Stimulated activated CD4-positive, alpha-beta T cell treated with anti-CD3 and anti-CD28 coated beads, Interleukin-4, amount 100 ng/mL, for 4 hours (primary cell): ENCODE measurements around the gene MAP2.
A peak's percentile ranks its signal among the peaks of the same experiment; 100 is the strongest.

ENCODE experiments used
- DNase-seq, 2 experiments: peaks; one replicate each; pipeline ENCODE4 v3.0.0-alpha.2; 2020

MAP2 gene

DNA sequence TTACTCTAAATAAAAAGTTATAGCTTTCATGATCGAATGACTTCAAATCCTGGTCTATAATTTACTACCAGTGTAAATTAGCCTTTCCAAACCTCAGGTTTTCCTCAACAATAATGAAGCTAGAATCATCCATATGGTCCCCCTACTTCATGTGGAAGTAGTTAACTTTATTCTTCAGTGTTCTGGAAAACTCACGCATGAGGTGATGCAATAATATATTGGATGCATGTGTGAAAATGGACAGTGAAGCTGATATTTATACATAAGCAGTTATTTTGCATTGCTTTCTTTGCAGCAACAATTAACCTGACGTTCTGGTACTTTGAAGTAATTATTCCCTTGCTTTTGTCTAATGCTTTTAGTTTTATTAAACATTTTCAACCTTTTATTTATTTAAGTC is 329.2 kb downstream of the MAP2 start:
- no peak for DNase-seq

DNA sequence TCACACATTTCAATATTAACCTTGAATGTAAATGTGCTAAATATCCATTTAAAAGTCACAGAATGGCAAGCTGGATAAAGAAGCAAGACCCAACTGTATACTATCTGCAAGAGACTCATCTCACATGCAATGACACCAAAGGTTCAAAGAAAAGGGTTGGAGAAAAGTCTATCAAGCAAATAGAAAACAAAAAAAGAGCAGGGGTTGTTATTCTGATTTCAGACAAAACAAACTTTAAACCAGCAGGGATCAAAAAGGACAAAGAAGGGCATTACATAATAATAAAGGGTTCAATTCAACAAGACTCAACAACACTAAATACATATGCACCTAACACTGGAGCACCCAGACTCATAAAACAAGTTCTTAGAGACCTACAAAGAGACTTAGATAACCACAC is 333.3 kb downstream of the MAP2 start:
- DNase-seq = no peak

DNA sequence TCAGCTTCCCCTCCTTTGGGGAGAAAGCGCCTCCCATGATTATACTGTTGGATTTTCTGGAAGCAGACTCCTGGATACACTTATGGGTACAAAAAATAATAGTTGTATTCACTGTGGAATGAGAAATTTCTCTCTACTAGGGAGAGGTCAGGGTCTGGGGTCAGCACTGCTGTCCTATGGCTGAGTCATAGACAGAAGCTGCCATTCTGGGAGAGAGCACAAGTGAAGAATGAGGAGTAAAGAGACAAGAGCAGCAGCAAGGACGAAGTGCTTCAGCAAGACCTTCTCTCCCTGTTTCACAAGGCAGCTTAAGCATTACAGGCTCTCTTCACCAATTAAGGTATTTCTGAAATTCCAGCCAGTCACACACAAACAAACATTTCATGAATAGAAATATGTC is 337.7 kb downstream of the MAP2 start:
- no peak for DNase-seq

DNA sequence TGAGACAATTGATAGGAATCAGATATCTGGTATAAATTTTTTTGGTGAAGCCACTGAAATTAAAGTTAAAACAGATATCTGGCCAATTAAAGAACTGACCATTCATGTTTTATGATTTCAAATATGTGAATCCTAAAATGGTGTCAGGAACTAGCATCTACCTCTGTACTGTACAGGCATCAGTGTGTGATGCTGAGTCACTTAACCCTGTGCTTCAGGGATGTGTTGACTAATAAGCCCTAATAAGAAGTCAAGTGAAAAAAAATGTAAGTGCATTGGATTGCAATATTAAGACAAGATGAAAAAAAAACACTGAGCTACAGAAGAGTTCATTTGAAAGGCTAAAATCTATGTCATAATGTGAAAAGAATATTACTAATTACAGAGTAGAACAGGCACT is 338.7 kb downstream of the MAP2 start:
- DNase-seq = no peak

DNA sequence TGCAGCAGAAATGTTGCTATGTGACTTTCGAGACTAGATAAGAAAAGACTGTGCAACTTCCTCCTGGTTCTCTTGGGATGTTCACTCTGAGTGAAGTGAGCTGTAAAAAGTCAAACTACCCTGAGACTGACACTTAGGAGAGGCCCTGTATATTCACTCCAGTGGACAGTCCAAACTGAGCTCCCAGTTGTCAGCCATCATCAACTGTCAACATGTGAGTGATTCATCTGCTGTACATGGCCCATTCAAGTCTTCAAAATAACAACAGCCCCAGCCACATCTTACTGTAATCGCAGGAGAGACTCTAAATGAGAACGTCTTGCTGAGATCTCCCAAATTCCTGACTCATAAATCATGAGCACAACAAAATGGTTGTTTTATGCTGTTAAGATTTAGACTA is 339.3 kb downstream of the MAP2 start:
- no peak for DNase-seq

DNA sequence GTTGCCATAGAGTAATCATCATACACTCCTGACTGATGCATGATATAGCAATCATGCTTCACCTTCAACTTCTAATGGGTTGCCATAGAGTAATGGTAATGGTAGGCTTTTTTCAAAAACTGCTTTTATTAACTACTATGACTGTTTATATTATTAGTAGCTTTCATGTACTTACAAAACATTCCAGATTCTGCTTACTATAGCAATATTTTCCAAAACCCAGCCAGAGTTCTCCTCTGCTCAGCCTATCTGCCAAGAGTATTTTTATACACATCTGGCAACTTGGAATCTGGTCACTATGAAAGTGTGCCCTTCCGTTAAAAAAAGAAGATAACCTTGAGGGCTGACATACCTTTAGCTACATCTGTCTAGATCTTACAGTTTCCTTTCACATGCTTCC is 342.8 kb downstream of the MAP2 start:
- no peak for DNase-seq

DNA sequence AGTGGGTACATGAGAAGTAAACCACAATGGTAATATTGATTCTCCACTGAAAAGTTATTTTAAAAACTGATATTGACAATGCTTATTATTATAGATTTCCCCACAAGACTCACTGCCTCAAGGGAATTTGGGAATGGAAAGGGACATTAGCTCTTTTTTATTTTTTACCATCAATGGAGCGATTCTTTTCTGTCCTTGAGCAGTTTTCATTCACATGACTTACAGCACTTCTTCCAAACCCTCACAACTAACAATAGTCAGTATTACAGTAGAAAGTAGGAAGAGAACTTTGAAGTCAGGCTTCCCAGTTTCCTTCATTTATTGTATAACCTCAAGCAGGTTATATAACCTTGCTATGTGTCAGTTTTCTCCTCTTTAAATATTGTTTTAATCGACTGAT is 343.5 kb downstream of the MAP2 start:
- no peak for DNase-seq

DNA sequence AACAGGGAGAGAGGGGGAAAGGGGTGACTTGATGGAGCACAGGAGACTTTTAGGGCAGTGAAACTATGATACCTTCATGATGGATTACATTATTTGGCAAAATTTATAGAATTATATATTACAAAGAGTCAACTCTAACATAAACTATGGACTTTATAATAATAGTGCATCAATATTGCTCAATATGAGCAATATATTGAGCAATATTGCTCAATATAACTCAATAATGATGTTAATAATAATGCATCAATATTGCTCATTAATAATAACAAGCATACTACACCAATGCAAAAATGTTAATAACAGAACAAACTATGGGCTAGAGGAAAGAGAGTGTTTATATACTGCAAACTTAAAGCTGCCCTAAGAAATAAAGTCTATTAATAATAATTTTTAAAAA is 344.7 kb downstream of the MAP2 start:
- no peak for DNase-seq

DNA sequence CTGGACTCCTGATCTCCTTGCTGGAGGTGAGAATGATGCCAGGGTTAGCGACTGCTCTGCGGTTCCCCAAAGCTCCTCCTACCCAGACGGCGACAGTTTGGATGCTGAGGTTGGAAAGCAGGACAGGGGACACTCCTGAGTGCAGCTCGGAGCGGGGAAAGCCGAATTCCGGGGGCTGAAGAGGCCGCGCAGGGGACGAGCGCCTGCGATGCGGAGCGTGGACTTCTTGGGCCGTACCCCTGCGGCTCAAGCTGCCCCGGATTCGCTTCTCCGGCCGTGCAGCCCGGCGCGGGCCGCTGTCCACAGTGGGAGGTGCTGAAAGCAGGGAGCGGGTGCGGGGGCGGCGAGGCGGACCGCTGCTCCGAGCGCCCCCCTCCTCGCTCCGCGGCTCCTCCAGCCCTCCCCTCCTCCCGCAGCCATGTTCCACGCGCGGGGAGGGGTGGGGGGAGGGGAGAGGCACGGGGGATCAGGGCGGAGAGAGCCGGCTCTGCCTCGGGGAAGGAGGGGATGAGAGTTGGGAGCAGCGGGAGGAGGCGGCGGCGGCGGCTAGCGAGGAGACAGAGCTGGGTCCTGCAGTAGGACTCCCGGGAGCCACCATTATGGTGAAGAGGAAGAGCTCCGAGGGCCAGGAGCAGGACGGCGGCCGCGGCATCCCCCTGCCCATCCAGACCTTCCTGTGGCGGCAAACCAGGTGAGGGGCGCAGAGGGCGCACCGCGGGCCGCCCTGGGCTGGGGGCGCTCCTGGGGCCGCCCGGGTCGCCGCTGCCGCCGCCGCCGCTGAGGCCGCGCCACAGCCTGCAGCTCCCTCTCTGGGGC is 347.8 kb downstream of the MAP2 start, which contains the start of gene UNC80:
UNC80 (plus strand) TSS at position 359 of the 816 bp plus-strand sequence; CDS start at position 600, 241 bp downstream.
- peak in 1 of 2 experiments; percentile 6 for DNase-seq

DNA sequence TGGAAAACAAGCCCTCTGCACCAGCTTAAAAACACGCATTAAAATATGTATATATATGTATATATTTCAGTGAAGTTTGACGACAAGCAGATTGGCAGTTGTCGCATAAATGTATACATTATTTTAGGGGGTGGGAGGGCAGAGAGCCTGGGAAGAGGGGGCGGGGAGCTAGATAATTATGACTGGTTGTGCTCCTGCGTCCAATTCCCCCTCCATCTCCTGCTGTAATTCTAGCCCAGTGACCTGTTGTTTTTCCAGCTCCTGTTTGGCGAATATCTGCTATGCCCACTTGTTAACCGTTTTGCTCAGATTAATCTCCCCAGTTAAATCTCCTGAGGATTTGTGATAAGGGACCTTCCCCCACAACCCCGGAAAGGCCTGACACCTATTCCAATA is 348.4 kb downstream of the MAP2 start:
- no peak for DNase-seq

DNA sequence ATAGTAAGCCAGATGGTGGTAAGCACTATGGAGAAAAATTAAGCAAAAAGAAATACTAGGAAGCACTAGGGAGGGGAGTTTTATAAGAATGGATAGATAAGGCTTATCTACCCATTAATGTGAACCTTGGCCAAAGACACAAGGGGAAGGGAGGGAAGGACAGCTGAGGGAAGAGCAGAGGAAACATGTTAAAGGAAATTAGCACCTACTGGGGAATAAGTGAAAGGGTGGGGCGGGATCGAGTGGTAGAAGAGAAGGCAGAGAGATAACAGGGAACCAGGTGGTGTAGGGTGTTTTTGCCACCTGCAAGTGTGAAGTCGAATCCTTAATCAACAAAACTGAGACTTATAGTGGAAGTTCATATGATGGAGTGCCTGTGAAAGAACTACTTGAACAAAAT is 349.5 kb downstream of the MAP2 start:
- no peak for DNase-seq
